GM19455 (cell line): ENCODE measurements around the gene RNASE1.

ENCODE experiments used
- ATAC-seq: cut with Tn5 transposase; IDR thresholded peaks from one replicate; pipeline ENCODE4 v1.9.1; 2021; ENCODE audit not compliant: unreplicated experiment

RNASE1 gene

GRCh38 chr14:20808162-20808483 lies 5.5 kb upstream of the RNASE1 start:
- ATAC-seq: no peak

DNA sequence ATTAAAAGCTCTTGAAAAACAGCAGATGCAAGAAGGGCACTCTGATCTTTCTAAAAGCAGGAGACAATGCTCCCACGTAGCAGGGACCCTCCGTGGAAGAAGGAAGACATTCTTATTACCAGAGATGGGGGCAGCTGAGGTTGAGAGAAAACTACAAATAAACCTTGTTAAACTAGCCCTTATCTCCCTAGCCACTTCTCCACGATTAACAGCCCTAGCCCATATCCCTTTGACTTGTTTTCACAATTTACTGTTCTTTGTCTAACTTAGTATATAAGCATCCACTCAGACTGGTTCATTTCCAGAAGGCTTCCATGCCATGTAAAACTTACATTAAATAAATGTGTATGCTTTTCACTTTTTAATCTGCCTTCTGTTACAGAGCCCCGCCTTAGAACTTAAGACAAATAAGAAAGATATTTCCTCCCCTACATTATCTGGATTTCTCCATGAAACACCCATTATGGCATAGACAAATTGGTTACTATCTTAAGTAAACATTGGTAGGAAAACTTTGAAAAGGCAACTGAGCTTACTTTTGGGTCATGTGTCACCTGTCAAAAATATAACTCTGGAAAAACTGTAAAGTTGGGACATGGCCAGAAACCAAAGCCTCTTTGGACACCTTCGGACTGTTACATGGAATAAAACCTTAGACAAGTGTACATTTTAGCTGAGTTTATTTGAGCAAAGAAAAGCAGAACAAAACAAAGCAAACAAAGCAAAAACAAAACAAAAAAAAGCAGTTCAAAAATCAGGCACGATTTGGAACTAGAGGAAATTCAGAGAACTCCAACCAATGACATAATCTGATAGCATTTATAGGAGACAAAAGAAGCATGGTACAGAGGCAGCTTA lies 4.9 kb upstream of the RNASE1 start:
- no peak for ATAC-seq

DNA sequence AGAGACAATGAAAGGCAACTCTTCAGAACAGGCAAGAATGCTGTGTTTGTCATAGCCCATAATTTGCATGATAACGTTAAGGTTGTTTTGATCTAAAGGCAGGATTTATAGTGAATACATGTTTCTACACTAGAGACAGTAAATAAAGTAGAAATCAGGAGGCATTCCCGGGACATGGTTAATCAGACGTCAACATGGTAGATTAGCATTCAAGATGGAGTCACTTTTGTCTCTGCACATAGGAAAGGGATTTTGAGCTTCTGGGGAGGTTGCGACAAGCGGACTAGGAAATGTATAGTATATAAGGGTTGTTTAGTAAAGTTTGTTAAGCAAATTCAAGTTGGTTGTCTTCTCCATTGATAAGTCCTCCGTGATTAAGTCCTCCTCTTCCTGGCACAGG lies 2.8 kb upstream of the RNASE1 start:
- ATAC-seq: no peak

DNA sequence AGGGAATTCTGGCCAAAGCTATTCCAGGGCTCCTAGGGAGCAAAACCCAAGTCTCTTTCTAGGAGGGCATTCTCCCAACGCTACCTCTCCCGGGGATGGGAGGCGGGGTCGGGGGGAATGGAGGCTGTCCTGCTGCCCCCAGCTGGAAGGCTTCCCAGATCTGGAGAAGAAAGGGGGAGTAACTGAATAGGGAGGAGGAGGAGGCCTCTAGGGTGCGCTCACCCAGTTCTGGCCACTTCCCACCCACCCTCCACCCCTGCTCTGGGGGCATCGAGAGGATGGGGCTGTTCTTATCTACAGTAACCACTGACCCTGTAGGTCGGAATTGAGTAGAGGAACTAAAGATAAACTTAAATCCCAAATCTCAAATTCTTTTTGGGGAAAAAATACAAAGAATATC lies 579 bp upstream of the RNASE1 start:
- no peak for ATAC-seq

DNA sequence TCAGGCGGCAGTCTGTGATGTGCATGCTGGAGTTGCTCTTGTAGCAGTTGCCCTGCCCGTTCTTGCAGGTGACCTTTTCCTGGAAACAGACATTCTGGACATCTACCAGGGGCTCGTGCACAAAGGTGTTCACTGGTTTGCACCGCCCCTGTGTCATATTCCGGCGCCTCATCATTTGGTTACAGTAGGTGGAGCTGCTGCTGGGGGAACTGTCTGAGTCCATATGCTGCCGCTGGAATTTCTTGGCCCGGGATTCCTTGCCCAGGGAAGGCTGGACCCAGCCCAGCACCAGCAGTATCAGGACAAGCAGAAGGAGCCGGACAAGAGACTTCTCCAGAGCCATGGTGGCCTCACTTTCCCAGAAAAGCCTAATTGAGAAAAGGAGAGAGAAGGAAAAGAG lies 918 bp downstream of the RNASE1 start:
- ATAC-seq: no peak

GRCh38 chr14:20799892-20800544 lies 2.6 kb downstream of the RNASE1 start:
- ATAC-seq: no peak

DNA sequence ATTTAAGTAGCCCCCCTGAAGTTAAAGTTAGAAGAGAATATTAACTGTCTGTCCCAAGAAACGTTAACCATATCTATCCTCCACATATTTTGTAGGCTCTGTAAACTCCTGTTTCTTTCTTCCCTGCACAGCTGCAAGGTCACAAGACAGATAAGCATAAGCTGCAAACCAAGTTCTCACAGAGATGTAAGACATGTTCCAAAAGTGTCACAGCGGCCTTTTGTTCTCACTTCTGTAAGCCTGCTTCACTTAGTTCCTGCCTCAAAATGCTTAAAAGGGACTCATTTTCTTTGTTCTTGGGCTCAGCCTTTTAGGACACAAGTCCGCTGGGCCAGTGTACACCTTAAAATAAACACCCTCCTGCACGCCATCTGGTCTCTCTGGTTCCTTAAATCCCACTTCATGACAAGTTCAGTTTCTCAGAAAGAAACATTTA lies 3.2 kb downstream of the RNASE1 start:
- ATAC-seq: no peak

GRCh38 chr14:20798932-20799331 lies 3.7 kb downstream of the RNASE1 start:
- ATAC-seq: no peak

DNA sequence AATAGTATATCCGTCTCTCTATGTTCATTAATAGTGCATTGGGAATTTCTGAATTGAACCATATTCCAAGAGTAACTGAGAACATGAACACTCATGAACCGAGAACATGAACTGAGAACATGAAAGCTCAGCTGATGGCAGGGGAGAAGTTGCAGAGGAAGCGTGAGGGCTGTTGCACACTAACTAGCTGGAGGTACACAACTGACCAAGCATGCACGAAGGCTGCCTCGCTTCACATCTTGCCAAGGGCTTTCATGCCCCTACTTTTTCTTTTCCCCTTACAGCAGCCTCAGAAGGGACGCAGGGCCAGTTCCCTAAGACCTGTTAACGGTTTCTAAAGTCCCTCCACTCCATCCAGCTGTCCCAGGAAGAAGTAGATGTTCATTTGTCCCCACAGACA lies 4.3 kb downstream of the RNASE1 start:
- no peak for ATAC-seq

DNA sequence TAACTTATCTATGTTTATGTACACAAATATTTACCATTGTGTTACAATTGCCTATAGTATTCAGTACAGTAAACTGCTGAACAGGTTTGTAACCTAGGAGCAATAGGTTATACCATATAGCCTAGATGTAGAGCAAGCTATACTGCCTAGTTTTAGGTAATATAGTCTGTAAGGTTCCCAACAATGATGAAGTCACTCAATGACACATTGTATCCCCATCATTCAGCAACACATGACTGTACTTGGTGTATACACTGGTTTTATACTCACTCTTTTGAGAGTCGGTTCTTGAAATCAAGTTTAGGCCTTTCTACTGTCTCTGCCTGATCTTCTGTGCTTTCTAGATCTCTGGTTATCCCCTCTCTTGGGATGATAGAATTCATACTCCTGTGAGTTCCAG lies 5.5 kb downstream of the RNASE1 start:
- ATAC-seq: no peak

GRCh38 chr14:20794644-20795369 lies 7.8 kb downstream of the RNASE1 start:
- no peak for ATAC-seq

GRCh38 chr14:20792556-20792955 lies 10.1 kb downstream of the RNASE1 start:
- no peak for ATAC-seq

DNA sequence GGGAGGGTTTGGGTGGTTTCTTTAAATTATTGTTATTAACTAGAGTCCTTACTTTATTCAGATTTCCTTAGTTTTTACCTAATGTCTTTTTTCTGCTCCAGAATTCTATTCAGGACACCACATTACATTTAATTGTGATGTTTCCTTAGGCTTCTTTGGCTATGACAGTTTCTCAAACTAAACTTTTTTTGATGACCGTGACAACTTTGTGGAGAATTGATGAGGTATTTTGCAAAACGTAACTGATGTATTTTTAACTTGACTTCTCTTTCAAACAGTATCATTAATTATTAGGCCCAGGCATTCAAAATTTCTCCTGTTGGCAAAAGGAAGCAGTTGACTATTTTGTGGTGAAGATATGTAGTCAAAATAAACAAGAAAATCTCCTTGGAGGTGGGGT lies 11.0 kb downstream of the RNASE1 start:
- ATAC-seq: no peak

GRCh38 chr14:20791187-20791586 lies 11.5 kb downstream of the RNASE1 start:
- no peak for ATAC-seq

DNA sequence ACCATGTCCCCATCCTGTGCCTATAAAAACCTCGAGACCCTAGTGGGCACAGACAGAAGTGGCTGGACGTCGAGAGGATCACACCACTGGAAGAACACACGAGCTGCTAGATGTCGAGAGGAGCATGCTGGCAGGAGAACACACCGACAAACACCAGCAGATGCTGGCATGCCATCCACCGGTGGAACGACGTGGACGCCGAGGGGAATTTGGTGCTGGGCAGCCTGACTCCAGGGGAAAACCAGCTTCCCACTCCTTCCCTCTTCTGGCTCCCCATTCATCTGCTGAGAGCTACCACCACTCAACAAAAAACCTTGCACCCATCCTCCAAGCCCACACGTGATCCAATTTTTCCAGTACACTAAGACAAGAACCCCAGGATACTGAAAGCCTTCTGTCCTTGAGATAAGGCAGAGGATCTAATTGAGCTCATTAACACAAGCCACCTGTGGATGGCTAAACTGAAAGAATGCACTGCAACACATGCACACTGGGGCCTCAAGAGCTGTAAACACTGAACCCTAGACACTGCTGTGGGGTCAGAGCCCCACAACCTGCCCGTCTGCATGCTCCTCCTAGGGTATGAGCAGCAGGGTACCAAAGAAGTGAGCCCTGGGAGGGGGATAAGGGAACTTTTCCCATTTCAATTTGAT lies 12.1 kb downstream of the RNASE1 start:
- no peak for ATAC-seq

DNA sequence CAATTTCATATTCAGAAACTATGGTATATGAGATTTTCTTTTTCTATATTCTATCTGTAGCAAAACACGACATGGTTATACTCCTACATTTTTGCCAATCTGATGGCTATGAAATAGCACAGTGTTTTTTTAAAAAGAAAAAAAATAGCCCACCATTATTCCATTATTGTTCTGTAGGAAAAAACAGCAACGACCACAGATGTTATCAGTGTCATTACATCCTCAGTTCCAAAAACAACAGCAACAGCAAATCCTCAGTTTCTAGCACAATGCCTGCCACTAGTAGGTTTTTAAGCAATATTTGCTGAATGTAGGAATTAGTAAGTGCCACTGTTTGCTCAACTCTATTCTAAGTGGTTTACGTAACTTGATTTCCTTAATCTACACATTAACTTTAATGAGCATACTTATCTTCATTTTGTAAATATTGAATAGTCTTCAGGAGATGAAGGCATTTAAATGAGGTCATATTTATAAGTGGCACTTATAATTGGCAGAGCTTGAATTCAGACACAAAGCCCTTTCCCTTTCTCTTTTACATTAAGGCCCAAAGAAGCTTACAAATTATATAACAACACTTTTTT lies 13.3 kb downstream of the RNASE1 start:
- no peak for ATAC-seq

DNA sequence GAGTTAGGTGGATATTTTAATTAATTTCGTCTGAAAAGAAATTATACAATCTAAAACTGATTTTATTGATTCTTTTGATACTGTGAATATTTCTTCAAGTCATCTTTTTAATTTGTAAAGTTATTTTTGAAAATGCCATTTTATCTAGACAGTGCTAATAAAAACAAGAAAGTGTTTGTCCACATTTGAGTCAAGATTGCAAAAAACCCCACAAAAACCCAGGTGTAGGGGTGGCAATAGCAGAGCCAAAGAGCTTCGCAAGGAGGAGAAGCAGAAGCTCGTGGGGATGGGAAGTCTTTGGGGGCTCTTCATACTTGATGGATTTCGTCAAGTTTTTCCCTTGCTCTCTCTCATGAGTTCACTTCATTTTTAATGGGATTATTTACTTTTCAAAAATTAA lies 15.6 kb downstream of the RNASE1 start:
- ATAC-seq: no peak

DNA sequence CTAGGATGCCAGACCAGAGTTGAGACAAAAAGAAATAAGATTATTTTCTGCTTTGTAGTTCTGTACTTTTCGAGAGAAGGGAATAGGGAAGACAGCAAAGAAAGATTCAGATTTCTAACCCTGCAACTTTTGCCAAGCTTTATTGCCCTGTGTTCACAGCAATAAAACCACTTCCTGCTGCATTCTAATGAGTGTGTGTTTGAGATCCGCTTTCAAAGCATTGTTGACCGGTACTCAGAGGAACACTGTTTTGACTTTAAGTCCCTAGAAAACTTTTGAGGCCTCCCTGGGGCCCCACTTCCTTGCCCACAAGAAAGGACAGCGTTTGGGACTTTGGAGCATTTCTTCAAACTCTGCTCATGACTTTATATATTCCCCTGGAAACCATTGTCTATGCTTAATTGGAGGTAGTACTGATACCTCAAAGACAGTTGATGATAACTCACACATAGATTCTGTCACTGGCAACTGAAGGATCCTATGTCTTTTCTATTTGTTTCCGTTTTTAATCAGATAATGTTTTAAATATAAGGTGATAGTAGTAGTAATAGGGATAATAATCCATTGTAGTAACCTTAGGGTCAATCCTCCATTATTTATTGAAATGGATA lies 20.3 kb downstream of the RNASE1 start:
- ATAC-seq: peak; percentile 48

DNA sequence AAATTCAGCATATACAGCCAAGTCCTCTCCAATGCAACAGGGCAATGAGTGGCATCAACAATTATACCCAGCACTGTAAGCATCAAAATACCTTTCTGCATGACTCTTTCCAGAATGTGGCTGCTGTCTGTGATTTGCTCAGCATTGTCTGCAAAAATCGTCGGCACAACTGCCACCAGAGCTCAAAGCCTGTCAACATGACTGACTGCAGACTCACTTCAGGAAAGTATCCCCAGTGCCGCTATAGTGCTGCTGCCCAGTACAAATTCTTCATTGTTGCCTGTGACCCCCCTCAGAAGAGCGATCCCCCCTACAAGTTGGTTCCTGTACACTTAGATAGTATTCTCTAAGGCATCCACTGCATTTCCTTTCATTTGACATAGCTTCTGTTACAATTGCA lies 20.8 kb downstream of the RNASE1 start:
- no peak for ATAC-seq

DNA sequence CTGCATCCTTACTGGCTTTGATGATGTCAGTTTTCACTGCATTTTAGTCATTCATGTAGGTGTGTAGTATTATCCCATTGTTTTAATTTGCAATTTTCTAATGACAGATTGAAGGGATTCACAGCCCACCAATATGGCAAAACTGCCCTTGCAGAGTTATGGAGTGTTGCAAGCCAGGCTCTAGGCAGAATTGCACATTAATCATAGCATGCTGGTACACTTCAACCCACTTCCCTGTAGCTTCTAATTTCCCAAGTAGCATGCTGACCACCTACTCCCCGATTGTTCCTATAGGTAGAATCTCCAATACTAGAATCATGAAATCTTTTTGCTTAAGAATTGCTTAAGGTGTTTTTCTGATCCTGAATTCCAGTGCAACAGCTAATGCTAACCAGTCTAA lies 26.7 kb downstream of the RNASE1 start:
- ATAC-seq: no peak

- ATAC-seq: no peak
Measured at GRCh38 chr14:20775043-20775442, 27.6 kb downstream of the RNASE1 start.
